Measurements from ENCODE around the gene POLG.

POLG gene

GRCh38 chr15:89325039-89325803 is 9.4 kb downstream of the POLG start:
- DNase-seq, result no peak

DNA sequence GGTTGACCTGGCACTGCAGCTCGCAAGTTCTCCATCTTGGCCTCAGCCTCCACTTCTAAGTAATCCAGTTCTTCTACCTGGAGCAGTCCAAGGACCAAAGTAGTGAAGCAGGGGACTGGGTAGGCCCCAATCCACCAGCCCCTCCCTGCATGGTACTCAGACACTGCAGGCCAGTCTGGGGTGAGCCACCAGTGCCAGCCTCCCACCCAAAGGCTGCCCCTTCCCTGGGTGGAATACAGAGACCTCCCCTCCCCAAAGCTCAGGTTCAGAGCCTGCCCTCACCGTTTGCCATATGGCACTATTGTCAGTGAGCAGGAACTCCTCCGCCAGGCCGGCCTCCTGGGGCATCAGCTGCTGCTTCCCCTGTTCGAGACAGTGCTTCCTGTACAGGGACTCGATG is 10.8 kb downstream of the POLG start:
- no peak for DNase-seq

DNA sequence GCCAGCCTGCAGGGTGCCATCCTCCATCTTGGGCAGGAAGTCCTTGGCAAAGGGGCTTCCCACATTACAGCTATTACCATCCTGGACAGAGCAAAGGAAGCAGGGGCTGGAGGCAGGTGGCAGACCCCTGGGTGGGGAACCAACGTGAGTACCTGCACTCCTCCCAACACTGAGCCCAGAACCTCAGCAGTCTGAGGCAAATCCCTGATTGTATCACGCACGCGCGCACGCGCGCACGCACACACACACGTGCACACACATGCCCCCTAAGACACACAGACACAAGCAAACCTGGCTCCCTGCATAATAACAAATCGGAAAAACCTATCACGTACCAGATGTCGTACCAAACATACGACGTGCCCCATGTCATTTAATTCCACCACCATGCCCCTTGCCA is 11.8 kb downstream of the POLG start:
- DNase-seq, result no peak

DNA sequence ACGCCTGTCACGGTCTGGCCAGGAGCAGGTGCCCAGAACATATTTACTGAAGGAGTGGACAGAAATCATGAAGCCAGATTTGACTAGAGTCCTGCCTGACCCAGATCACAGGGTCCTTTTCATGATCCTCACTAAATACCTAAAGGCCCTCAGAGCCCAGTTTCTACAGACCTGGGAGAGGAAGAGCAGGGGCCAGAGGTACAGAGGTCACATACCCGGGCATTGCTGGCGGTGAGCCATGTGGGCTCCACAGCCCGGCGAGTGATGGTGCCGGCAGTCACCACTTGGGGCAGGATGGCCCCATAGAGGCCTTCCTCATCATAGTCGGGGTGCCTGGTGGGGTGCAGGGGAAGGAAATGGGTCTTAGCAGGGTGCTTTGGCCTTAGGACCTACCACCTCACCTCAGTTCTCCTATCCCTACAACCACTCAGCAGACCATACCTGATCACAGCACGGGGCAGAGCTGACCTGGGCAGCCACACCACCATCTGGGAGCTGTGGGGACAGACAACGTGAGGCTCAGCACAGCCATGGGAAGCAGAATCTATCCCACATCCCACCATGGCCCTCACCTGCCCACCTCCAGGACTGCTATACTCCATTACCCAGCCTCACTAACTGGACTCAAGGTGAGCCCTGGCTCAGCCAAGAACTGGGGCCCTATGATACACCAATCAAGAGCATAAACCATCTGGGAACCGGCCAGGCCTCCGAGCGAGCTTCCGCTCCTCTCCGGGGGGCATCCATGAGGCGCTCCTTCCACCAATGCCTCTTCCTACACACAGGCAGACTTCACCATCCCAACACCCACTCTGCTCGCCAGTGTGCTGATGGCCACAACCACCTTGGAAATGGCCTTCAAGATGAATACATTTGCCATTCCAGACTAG is 12.9 kb downstream of the POLG start:
- no peak for DNase-seq

DNA sequence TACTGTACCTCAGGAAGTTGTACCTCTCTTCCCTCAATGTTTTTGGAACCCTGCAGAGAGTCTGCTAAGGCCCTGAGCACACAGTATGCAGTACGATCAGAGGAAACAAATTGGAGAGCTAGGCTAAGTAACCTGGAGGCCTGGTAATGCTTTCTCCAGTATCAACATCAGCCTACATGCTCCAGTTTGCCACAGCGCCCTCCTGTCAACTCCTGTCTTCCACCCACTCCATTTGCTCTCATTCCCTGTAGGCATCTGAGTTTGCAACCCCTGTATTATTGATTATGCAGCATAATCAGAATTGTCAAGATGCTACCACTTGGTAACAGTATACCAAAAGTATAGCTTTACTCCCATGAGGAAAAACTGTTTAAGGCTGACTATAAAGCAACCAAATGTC is 14.4 kb downstream of the POLG start:
- DNase-seq, result no peak

- no peak for DNase-seq
Measured at GRCh38 chr15:89319678-89320077, 14.9 kb downstream of the POLG start.

GRCh38 chr15:89317186-89317720 is 17.4 kb downstream of the POLG start:
- DNase-seq, result no peak

DNA sequence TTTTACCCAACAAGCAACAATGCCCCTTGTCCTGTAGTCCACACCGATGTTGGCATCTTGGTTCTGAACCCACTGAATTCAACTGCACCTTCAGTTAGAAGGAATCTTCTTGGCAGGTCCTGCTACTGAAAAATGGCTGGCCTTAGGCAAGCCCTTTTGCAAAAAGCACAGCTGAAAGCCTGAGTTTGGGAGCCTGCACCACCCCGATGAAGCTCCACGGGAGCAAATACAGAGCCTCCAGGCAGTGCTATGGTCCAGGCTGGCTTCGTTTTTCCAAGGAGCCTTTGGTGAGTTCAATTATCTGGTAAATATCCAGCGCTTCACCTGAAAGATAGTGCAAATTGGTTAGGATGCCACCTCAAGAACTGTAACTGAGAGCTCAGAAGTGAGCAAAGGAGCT is 18.1 kb downstream of the POLG start:
- no peak for DNase-seq

DNA sequence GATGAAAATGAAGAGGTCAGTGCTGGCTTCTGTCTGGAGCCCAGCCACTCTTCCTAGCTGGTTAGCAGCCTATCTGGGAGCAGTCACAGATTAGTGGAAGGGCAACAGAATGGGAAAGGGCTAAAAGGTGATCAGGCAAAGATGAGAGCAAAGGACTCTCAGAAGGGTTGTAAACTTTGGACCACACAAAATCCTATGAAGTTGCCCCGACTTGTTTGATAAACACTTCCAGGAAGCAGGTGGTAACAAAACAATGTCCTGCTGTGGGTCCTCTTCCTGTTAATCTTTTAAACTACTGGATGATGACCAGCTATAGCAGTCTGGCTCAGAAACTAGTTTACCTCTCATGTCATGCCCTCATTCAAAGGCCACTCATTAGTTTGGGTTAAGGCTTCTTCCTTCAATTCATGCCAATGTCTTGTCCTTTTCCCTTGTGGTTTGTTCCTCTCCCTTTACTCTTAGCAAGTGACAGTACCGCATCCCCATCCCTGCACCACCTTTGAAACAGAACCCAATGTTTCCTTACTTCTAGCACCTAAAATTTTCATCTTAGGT is 19.2 kb downstream of the POLG start:
- no peak for DNase-seq

- DNase-seq, result no peak
Measured at GRCh38 chr15:89309993-89310392, 24.6 kb downstream of the POLG start.

DNA sequence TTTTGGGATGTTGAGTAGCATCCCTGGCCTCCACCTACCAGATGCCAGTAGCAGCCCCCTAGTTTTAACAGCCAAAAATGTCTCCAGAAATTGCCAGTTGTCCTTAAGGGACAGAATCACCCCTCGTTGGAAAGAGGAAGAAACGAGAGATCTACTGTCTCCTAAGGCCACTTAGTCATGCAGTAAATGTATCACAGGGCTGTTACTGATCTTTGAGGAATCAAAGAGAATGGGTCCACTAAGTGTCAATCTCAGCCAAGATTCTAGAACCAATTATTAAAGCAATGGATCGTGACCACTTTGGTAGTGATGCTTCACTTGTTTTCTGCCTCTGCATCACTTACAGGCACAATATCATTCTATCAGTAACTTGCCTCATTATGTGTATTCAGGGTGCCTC is 26.4 kb downstream of the POLG start:
- DNase-seq, result no peak

DNA sequence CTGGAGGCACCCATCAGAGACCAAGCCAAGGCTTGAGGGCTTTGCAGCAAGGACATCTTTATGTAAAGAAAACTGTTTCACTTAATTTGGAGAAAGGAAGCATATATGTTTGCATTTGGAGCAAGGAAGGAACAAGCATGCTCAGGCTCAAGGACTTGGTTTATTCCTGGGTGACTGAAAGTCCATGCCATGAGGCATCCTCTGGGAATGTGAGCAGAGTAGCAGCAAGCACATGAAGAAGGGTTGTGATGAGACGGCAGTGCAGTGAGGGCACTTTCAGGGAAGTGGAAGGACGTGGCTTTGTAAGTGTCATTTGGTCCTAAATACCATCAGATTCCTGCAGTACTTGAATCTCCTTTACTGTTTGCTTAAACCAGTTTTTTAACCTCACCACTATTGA is 26.8 kb downstream of the POLG start:
- DNase-seq, result no peak

DNA sequence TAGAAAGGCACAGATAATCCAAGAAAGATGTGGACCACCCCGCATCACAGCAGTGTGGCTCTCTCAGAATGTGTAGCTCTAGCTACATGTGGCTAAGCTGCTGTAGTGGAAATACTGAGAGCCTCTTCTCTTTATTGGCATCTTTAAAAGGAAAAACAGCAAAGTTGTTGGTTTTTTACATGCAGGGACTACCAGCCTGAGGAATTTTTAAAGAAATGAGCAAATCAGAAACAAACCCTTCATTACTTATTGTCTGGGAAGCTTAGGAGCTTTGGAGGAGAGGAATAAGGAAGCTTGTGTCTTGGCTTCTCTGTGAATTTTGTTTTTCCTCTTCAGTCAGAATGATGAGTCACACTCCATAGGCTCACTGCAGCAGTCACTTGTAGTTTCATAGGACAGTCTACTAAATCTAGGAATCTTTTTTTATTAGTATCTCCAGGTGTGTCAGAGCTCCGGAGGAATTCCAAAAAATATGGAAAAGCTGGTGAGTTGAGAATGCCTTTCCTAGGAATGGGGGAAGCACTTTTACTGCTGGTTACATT is 27.5 kb downstream of the POLG start:
- no peak for DNase-seq

- DNase-seq, result no peak
Measured at GRCh38 chr15:89305395-89305794, 29.2 kb downstream of the POLG start.

DNA sequence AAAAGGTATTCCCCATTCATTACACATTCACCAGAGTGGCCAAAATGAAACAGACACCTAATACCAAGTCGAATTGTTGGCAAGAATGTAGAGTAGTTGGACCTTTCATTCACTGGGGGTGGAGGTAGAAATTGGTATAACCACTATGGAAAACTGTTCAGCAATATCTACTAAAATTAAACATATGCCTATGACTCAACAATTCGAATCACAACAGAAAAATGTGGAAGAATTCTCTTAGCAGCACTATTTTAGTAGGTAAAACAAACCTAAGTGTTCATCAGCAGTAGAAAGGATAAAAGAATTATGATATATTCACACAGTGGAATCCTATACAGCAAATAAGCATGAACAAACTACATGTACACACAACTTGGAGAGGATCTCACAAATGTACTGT is 30.6 kb downstream of the POLG start:
- no peak for DNase-seq

- no peak for DNase-seq
Measured at GRCh38 chr15:89301304-89302089, 33.1 kb downstream of the POLG start.

- DNase-seq, result no peak
Measured at GRCh38 chr15:89299896-89300295, 34.7 kb downstream of the POLG start.

GRCh38 chr15:89293012-89293411 is 41.6 kb downstream of the POLG start:
- no peak for DNase-seq

GRCh38 chr15:89291934-89292438 is 42.6 kb downstream of the POLG start:
- DNase-seq, result no peak

DNA sequence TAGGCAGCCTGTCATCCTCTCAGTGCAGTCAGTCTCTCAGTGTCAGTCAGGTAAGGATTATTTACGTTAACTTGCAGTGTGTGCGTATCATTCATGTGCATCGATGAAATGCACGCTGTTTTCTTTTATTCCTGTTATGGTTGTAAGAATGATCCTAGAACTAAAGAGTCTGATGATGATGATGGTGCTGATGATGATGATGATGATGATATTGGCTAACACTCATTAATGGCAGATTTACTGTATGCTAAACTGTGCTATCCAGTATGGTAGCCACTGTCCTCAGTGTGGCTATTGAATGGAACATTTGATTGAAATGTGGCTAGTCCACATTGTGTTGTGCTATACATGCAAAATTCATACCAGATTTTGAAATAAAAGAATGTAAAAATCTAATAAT is 51.4 kb downstream of the POLG start:
- DNase-seq, result no peak

GRCh38 chr15:89282631-89283030 is 52.0 kb downstream of the POLG start:
- no peak for DNase-seq

DNA sequence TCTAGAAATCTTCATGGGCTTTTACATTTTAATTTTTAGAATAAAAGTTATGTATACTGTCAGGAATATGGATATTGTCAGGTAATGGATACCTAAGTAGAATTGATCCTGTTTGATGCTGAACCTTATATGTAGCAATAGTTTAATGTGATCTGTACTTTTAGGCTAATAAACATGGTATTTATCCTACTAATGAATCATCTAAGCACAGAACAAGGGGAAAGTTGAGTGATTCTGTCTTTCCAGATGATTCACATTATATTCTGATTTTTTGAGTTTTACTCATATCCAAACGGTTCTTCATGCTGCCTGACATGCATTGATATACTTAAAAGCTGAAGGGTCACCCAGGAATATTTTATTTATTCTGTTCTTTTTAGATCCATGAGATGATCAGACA is 56.3 kb downstream of the POLG start:
- DNase-seq, result no peak
